DND-41 (cell line): ENCODE data around the gene BRD9.

Experiments used
- EZH2 ChIP-seq: IDR thresholded peaks from 3 replicates; pipeline ENCODE4 v1.6.1; 2012; ENCODE audit warnings: borderline replicate concordance, low read depth, mild to moderate bottlenecking, moderate library complexity, low read length, inconsistent platforms; ENCODE audit not compliant: severe bottlenecking
- TF ChIP-seq, protein P1 (sequence below): IDR thresholded peaks from 2 replicates; pipeline ENCODE4 v1.5.1; 2012; ENCODE audit warnings: borderline replicate concordance, low read length, moderate library complexity, mild to moderate bottlenecking; ENCODE audit not compliant: poor library complexity, severe bottlenecking; ENCODE audit errors: extremely low read depth

DNA sequence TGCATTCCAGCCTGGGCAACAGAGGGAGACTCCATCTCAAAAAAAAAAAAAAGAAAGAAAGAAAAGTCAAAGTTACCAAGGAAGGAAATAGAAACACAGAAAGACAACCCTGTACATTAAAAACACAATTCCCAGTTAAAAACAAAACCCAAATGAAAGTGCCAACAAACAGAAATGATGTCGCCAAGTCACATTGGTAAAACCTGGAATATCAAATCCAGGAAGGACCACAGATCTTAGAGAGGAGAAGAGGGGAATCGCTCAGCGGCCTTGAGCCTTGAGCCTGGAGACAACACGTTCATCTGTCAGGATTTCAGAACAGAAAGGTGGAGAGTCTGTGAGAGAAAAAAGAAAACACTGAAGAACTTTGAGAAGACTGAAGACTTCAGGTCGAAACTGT lies 40.6 kb downstream of the BRD9 start:
- TF ChIP-seq, protein P1, sequence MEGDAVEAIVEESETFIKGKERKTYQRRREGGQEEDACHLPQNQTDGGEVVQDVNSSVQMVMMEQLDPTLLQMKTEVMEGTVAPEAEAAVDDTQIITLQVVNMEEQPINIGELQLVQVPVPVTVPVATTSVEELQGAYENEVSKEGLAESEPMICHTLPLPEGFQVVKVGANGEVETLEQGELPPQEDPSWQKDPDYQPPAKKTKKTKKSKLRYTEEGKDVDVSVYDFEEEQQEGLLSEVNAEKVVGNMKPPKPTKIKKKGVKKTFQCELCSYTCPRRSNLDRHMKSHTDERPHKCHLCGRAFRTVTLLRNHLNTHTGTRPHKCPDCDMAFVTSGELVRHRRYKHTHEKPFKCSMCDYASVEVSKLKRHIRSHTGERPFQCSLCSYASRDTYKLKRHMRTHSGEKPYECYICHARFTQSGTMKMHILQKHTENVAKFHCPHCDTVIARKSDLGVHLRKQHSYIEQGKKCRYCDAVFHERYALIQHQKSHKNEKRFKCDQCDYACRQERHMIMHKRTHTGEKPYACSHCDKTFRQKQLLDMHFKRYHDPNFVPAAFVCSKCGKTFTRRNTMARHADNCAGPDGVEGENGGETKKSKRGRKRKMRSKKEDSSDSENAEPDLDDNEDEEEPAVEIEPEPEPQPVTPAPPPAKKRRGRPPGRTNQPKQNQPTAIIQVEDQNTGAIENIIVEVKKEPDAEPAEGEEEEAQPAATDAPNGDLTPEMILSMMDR: no peak
- TF ChIP-seq EZH2: no peak
